GM19328 (cell line): ENCODE measurements around the gene DHX40.
"Not testable (repeated sequence)": the region's sequence is repeated elsewhere in the genome, so short reads cannot be mapped to it uniquely, and the experiment has no call there.

ENCODE experiments used
- ATAC-seq: cut with Tn5 transposase; IDR thresholded peaks from one replicate; pipeline ENCODE4 v1.9.1; 2021; ENCODE audit warnings: mild to moderate bottlenecking, moderate library complexity; ENCODE audit not compliant: unreplicated experiment

The DHX40 gene

GRCh38 chr17:59565171-59565958 lies at the start of gene DHX40:
DHX40 (plus strand) TSS chr17:59565610; CDS start chr17:59565672, 62 bp downstream.
- peak; percentile 71 for ATAC-seq

- ATAC-seq = no peak
Measured at GRCh38 chr17:59516451-59516850, 49.0 kb upstream of the DHX40 start.

GRCh38 chr17:59519132-59519531 lies 46.3 kb upstream of the DHX40 start:
- no peak for ATAC-seq

- no peak for ATAC-seq
Measured at GRCh38 chr17:59520251-59520650, 45.2 kb upstream of the DHX40 start.

GRCh38 chr17:59521465-59522126 lies 43.8 kb upstream of the DHX40 start:
- no peak for ATAC-seq

GRCh38 chr17:59524930-59525329 lies 40.5 kb upstream of the DHX40 start:
- ATAC-seq = not testable (repeated sequence)

- ATAC-seq = no peak
Measured at GRCh38 chr17:59525668-59526067, 39.7 kb upstream of the DHX40 start.

- no peak for ATAC-seq
Measured at GRCh38 chr17:59526451-59526850, 39.0 kb upstream of the DHX40 start.

GRCh38 chr17:59527325-59527917 lies 38.0 kb upstream of the DHX40 start:
- no peak for ATAC-seq

GRCh38 chr17:59527931-59528330 lies 37.5 kb upstream of the DHX40 start:
- no peak for ATAC-seq

- ATAC-seq = no peak
Measured at GRCh38 chr17:59530531-59530930, 34.9 kb upstream of the DHX40 start.

- ATAC-seq = no peak
Measured at GRCh38 chr17:59533694-59534093, 31.7 kb upstream of the DHX40 start.

GRCh38 chr17:59534583-59534982 lies 30.8 kb upstream of the DHX40 start:
- no peak for ATAC-seq

GRCh38 chr17:59538195-59538909 lies 27.1 kb upstream of the DHX40 start:
- ATAC-seq = no peak

- ATAC-seq = no peak
Measured at GRCh38 chr17:59542960-59543635, 22.3 kb upstream of the DHX40 start.

GRCh38 chr17:59545942-59546341 lies 19.5 kb upstream of the DHX40 start:
- ATAC-seq = no peak

GRCh38 chr17:59547131-59547915 lies 18.1 kb upstream of the DHX40 start:
- no peak for ATAC-seq

GRCh38 chr17:59548985-59549384 lies 16.4 kb upstream of the DHX40 start:
- ATAC-seq = not testable (repeated sequence)

- no peak for ATAC-seq
Measured at GRCh38 chr17:59550703-59551102, 14.7 kb upstream of the DHX40 start.

GRCh38 chr17:59558039-59558438 lies 7.4 kb upstream of the DHX40 start:
- ATAC-seq = no peak
